ENCODE results near the gene CELF4. TPM values are rescaled to one million over a fixed set of nuclear protein-coding genes. Genes with fewer than 3 reads are reported as not detected.

The CELF4 gene
- polyA plus RNA-seq, 1 donor (not counting 4 experiments of a cell fraction or from before 2014, with no cell fraction given) = not detected

DNA sequence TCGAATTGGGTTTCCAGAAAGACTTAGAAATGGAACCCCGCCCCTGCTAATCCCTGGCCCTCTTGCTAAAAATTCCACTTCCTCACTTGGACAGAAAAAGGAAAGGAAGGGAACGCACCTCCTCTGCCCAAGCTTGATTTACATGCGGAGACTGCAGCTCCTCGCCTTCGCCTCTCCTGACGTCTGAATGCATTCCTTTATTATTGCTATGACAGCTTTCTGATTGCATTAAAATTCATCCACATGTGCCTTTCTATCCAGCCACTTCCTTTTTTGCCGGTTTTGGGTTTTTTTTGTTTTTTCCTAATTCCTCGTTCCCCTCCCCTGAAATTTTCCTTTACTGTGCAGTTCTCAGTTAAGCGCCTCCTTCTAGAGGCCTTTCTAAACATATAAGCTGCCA, 287.8 kb downstream of the CELF4 start:
- peaks cover 57% of the 10 kb centered on the region for H3K27me3 ChIP-seq (ENCODE audit: control insufficient read depth, extremely low read depth, insufficient read depth, low read length)
- H3K9me1 ChIP-seq (ENCODE audit: control insufficient read depth, extremely low read depth, insufficient read depth, low read length) = no peaks in the 10 kb centered on the region
- H3K9ac ChIP-seq (ENCODE audit: control insufficient read depth, extremely low read depth, insufficient read depth, low read length) = no peak overlapping the region
- DNase-seq (ENCODE audit: low read depth, low spot score) = no peak
- FAIRE-seq = no peak
- dilution Hi-C loops (cut with MboI; ENCODE audit: extremely low pct_ligation_motif_present, low sequenced_read_pairs) = no loop called here
- no peak for TF ChIP-seq EZH2 (IDR thresholded peaks at IDR 0.05; ENCODE audit: low read length)
- TF ChIP-seq, protein P1, sequence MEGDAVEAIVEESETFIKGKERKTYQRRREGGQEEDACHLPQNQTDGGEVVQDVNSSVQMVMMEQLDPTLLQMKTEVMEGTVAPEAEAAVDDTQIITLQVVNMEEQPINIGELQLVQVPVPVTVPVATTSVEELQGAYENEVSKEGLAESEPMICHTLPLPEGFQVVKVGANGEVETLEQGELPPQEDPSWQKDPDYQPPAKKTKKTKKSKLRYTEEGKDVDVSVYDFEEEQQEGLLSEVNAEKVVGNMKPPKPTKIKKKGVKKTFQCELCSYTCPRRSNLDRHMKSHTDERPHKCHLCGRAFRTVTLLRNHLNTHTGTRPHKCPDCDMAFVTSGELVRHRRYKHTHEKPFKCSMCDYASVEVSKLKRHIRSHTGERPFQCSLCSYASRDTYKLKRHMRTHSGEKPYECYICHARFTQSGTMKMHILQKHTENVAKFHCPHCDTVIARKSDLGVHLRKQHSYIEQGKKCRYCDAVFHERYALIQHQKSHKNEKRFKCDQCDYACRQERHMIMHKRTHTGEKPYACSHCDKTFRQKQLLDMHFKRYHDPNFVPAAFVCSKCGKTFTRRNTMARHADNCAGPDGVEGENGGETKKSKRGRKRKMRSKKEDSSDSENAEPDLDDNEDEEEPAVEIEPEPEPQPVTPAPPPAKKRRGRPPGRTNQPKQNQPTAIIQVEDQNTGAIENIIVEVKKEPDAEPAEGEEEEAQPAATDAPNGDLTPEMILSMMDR (optimal IDR thresholded peaks at IDR 0.05 in 1 of 3, IDR thresholded peaks at IDR 0.05 in 1 of 3, conservative IDR thresholded peaks at IDR 0.05 in 1 of 3; ENCODE audit: extremely low read depth in 1 of 3, insufficient read depth in 2 of 3, low read length in 3 of 3) = no peak
- no peaks in the 10 kb centered on the region for H3K36me3 ChIP-seq (ENCODE audit: control insufficient read depth in 2 of 2, extremely low read depth in 1 of 2, insufficient read depth in 2 of 2, low read length in 2 of 2)
- H4K20me1 ChIP-seq (ENCODE audit: control insufficient read depth, extremely low read depth, insufficient read depth, low read length) = peaks cover 4% of the 10 kb centered on the region
- H3K4me2 ChIP-seq (ENCODE audit: control insufficient read depth, extremely low read depth, insufficient read depth, low read depth, low read length) = no peak overlapping the region
- no peak overlapping the region for H2AFZ ChIP-seq (ENCODE audit: control insufficient read depth, low read length)
- H3K4me3 ChIP-seq (ENCODE audit: control insufficient read depth in 2 of 3, extremely low read depth in 1 of 3, insufficient read depth in 2 of 3, low read depth in 1 of 3, low read length in 3 of 3) = no peak overlapping the region
- no peak overlapping the region for H3K27ac ChIP-seq (ENCODE audit: control insufficient read depth, insufficient read depth, low read length)
- no peaks in the 10 kb centered on the region for H3K9me3 ChIP-seq (ENCODE audit: control insufficient read depth, low read depth, low read length)
- H3K79me2 ChIP-seq (ENCODE audit: control insufficient read depth, insufficient read depth, low read length) = no peaks in the 10 kb centered on the region
- no peaks in the 10 kb centered on the region for H3K4me1 ChIP-seq (ENCODE audit: control insufficient read depth, extremely low read depth, insufficient read depth, low read length)

- DNase-seq (ENCODE audit: low read depth, low spot score) = no peak
- no peak overlapping the region for H3K4me3 ChIP-seq (ENCODE audit: control insufficient read depth in 2 of 3, extremely low read depth in 1 of 3, insufficient read depth in 2 of 3, low read depth in 1 of 3, low read length in 3 of 3)
- dilution Hi-C loops (cut with MboI; ENCODE audit: extremely low pct_ligation_motif_present, low sequenced_read_pairs) = no loop called here
- no peaks in the 10 kb centered on the region for H3K4me1 ChIP-seq (ENCODE audit: control insufficient read depth, extremely low read depth, insufficient read depth, low read length)
- peaks cover 4% of the 10 kb centered on the region for H4K20me1 ChIP-seq (ENCODE audit: control insufficient read depth, extremely low read depth, insufficient read depth, low read length)
- H3K36me3 ChIP-seq (ENCODE audit: control insufficient read depth in 2 of 2, extremely low read depth in 1 of 2, insufficient read depth in 2 of 2, low read length in 2 of 2) = no peaks in the 10 kb centered on the region
- peaks cover 54% of the 10 kb centered on the region for H3K27me3 ChIP-seq (ENCODE audit: control insufficient read depth, extremely low read depth, insufficient read depth, low read length)
- no peak overlapping the region for H3K27ac ChIP-seq (ENCODE audit: control insufficient read depth, insufficient read depth, low read length)
- H3K9me1 ChIP-seq (ENCODE audit: control insufficient read depth, extremely low read depth, insufficient read depth, low read length) = no peaks in the 10 kb centered on the region
- H3K79me2 ChIP-seq (ENCODE audit: control insufficient read depth, insufficient read depth, low read length) = no peaks in the 10 kb centered on the region
- no peak overlapping the region for H3K9ac ChIP-seq (ENCODE audit: control insufficient read depth, extremely low read depth, insufficient read depth, low read length)
- no peaks in the 10 kb centered on the region for H3K9me3 ChIP-seq (ENCODE audit: control insufficient read depth, low read depth, low read length)
- no peak overlapping the region for H2AFZ ChIP-seq (ENCODE audit: control insufficient read depth, low read length)
- TF ChIP-seq EZH2 (IDR thresholded peaks at IDR 0.05; ENCODE audit: low read length) = no peak
- TF ChIP-seq, protein P1 (optimal IDR thresholded peaks at IDR 0.05 in 1 of 3, IDR thresholded peaks at IDR 0.05 in 1 of 3, conservative IDR thresholded peaks at IDR 0.05 in 1 of 3; ENCODE audit: extremely low read depth in 1 of 3, insufficient read depth in 2 of 3, low read length in 3 of 3) = no peak
- no peak for FAIRE-seq
- no peak overlapping the region for H3K4me2 ChIP-seq (ENCODE audit: control insufficient read depth, extremely low read depth, insufficient read depth, low read depth, low read length)
Observed at GRCh38 chr18:37276111-37276890, 289.3 kb downstream of the CELF4 start.

Data from keratinocyte (primary cell).